Myometrial cell (primary cell): ENCODE measurements around the gene VIL1. TPM values are rescaled to one million over a fixed set of nuclear protein-coding genes. Genes with fewer than 3 reads are reported as not detected.

ENCODE experiments used
- total RNA-seq: library from RNA; depleted of rRNA; stranded (reverse); fragments of >200 nt; gene quantifications from 2 replicates; pipeline ENCODE4 v1.2.3, GENCODE V29; 2015

Gene VIL1
- total RNA-seq: not detected in 2 replicates

DNA sequence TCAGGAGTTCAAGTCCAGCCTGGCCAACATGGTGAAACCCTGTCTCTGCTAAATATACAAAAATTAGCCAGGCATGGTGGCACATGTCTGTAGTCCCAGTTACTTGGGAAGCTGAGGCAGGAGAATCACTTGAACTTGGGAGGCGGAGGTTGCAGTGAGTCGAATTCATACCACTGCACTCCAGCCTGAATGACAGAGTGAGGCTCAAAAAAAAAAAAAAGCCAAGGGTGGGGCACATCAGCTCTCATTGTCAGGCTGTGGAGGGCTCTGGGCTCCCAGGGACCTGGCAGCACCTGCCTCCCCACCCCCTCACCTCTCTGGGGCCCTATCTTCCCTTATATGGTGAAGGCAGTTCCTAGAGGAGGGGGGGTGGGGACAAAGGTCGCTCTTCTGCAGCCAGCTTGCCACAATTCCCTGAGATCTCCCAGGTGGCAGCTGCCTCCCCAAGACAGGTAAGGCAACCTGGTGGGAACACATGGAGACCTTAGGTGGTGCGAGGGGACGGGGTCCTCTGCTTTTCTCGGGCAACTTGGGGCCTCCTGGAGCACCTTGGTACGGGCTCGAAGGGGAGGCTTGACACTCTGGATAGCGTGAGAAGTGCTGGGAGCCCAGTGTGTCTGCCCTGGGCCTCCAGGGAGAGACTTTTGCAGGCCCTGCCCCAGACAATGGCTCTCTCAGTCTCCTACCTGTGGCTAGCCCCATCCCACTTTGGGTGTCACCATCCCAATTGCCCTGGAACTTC is at the start of gene VIL1:
VIL1 (plus strand) TSS at position 407 of the 742 bp plus-strand sequence. CDS start 4,656 bp downstream, outside the sequence.

DNA sequence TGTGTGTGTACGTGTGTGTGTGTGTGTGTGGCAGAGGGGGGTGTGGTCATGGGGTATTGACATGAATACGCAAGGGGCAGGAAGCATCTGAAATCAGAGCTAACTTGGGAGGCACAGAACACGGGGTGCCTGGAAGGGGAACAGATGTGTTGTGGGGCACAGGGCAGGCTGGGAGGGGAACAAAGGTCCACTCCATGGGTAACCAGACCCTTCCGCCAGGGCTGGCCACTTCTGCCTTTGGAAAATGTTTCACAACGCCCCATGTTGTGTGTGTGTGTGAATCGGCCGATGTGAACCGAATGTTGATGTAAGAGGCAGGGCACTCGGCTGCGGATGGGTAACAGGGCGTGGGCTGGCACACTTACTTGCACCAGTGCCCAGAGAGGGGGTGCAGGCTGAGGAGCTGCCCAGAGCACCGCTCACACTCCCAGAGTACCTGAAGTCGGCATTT is 37.0 kb upstream of the VIL1 start, which contains the start of gene SLC11A1:
SLC11A1 (plus strand) TSS at position 358 of the 451 bp plus-strand sequence. CDS start 96 bp downstream, outside the sequence.

DNA sequence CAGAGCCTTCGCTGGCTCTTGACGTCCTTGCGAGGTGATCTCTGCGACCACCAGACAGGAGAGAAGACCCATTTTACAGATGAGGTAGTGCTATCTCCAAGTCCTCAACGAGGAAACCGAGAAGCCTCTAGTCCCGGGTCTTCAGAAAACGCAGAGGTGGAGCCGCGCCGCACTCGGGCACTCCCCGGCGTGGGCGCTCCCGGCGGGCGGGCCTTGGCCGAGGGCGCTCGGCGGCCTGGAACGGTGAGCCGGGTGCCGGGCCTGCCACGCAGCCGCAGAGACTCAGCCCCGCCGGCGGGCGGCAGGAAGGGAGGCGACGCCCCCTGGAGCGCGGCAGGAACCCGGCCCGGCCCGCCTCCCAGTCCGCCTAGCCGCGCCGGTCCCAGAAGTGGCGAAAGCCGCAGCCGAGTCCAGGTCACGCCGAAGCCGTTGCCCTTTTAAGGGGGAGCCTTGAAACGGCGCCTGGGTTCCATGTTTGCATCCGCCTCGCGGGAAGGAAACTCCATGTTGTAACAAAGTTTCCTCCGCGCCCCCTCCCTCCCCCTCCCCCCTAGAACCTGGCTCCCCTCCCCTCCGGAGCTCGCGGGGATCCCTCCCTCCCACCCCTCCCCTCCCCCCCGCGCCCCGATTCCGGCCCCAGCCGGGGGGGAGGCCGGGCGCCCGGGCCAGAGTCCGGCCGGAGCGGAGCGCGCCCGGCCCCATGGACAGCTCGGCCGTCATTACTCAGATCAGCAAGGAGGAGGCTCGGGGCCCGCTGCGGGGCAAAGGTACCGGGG is 19.3 kb upstream of the VIL1 start, which contains the start of gene CTDSP1:
CTDSP1 (plus strand) TSS at position 478 of the 776 bp plus-strand sequence; CDS start at position 701, 223 bp downstream.

Other genes with a start within 250 kb of the VIL1 start
- 668 and 714 TPM in 2 replicates for gene ARPC2, start 201.9 kb upstream of the VIL1 start, total RNA-seq
- gene GPBAR1, start 158.1 kb upstream of the VIL1 start, total RNA-seq: 0.53 TPM in 1 of 2 replicates, not detected in the other
- gene AAMP, start 149.0 kb upstream of the VIL1 start, total RNA-seq: 122 and 129 TPM in 2 replicates
- gene PNKD, start 148.6 kb upstream of the VIL1 start, total RNA-seq: 56.2 and 61.1 TPM in 2 replicates
- 215 and 219 TPM in 2 replicates for gene TMBIM1, start 126.6 kb upstream of the VIL1 start, total RNA-seq
- not detected in 2 replicates for gene CATIP, start 62.3 kb upstream of the VIL1 start, total RNA-seq
- gene SLC11A1, start 36.9 kb upstream of the VIL1 start, total RNA-seq: 0.18 and 0.29 TPM in 2 replicates
- 67.0 and 84.8 TPM in 2 replicates for gene CTDSP1, start 19.3 kb upstream of the VIL1 start, total RNA-seq
- 2.0 and 8.5 TPM in 2 replicates for gene USP37, start 149.2 kb downstream of the VIL1 start, total RNA-seq
- gene CNOT9, start 149.7 kb downstream of the VIL1 start, total RNA-seq: 54.8 and 58.8 TPM in 2 replicates
- 0.29 and 0.35 TPM in 2 replicates for gene PLCD4, start 188.8 kb downstream of the VIL1 start, total RNA-seq
- gene ZNF142, start 240.5 kb downstream of the VIL1 start, total RNA-seq: 4.4 and 5.5 TPM in 2 replicates
- gene BCS1L, start 240.6 kb downstream of the VIL1 start, total RNA-seq: 43.8 and 50.2 TPM in 2 replicates